H1 (cell line): Measurements from ENCODE around the gene PRKN. TPM values are rescaled to one million over a fixed set of nuclear protein-coding genes. Genes with fewer than 3 reads are reported as not detected.

Experiments
- CTCF ChIA-PET: fragments of 300-600 bp; sonication (Branson Sonifier 250); formaldehyde crosslinking; loops from one replicate; lab custom pipeline; 2021; ENCODE audit not compliant: partially characterized antibody; lab: Charles Lee
- POLR2A ChIA-PET: fragments of 300-600 bp; sonication (Branson Sonifier 250); formaldehyde crosslinking; loops from one replicate; lab custom pipeline; 2021; ENCODE audit warnings: inconsistent platforms; ENCODE audit not compliant: partially characterized antibody; lab: Charles Lee
- DNase-seq, 2 experiments: peaks; one replicate each; pipeline versions ENCODE4 v3.0.0 to v3.0.0-alpha.2; 2010 to 2022; ENCODE audit warnings: low spot score in 2 of 2, low read depth in 1 of 2, mixed read lengths in 1 of 2
- FAIRE-seq: peaks from 2 replicates; lab custom pipeline; 2011; peaks lifted over from hg19 to GRCh38; lab: Jason Lieb, UNC
- H2AFZ ChIP-seq: 2 replicates; pipeline ENCODE4 v1.8.1; 2012; ENCODE audit warnings: low read length, inconsistent platforms
- H2AK5ac ChIP-seq: 2 replicates; pipeline ENCODE4 v1.6.1; 2013; ENCODE audit warnings: low read depth, low read length
- H2BK120ac ChIP-seq: replicated peaks from 2 replicates; pipeline ENCODE3; 2013; ENCODE audit warnings: low read depth, low read length, inconsistent platforms
- H2BK12ac ChIP-seq: 2 replicates; pipeline ENCODE4 v1.6.1; 2013; ENCODE audit warnings: low read depth, low read length
- H2BK15ac ChIP-seq: 2 replicates; pipeline ENCODE4 v1.6.1; 2013; ENCODE audit warnings: low read length
- H2BK20ac ChIP-seq: 2 replicates; pipeline ENCODE4 v1.6.1; 2013; ENCODE audit warnings: low read length
- H2BK5ac ChIP-seq: 2 replicates; pipeline ENCODE4 v1.6.1; 2013; ENCODE audit warnings: low read depth, low read length
- H3K14ac ChIP-seq: 2 replicates; pipeline ENCODE4 v1.6.1; 2013; ENCODE audit warnings: inconsistent platforms; ENCODE audit not compliant: insufficient read length
- H3K18ac ChIP-seq: 2 replicates; pipeline ENCODE4 v1.6.1; 2013; ENCODE audit warnings: low read length; ENCODE audit errors: extremely low read depth
- H3K23ac ChIP-seq: 2 replicates; pipeline ENCODE4 v1.6.1; 2013; ENCODE audit warnings: inconsistent platforms; ENCODE audit not compliant: insufficient read length
- H3K23me2 ChIP-seq: 2 replicates; pipeline ENCODE4 v1.6.1; 2013; ENCODE audit warnings: low read depth, low read length
- H3K27ac ChIP-seq: 2 replicates; pipeline ENCODE4 v1.6.1; 2011; ENCODE audit warnings: low read depth, low read length, inconsistent platforms
- H3K27me3 ChIP-seq, 4 experiments: replicated peaks in 1 of 4; 1 replicate in 1 of 4; 2 replicates in 3 of 4; pipeline versions ENCODE4 v1.6.1 to v1.8.1; 2011 to 2013; ENCODE audit warnings: low read length in 3 of 4, mild to moderate bottlenecking in 3 of 4, inconsistent platforms in 2 of 4, mixed read lengths in 2 of 4, moderate library complexity in 1 of 4; ENCODE audit not compliant: control insufficient read depth in 3 of 4, insufficient read depth in 3 of 4; ENCODE audit errors: extremely low read depth in 1 of 4
- H3K36me3 ChIP-seq, 4 experiments: 2 replicates each; pipeline versions ENCODE4 v1.6.1 to v1.8.1; 2011 to 2013; ENCODE audit warnings: mild to moderate bottlenecking in 4 of 4, low read length in 3 of 4, moderate library complexity in 2 of 4, control low read depth in 1 of 4, inconsistent platforms in 1 of 4; ENCODE audit not compliant: insufficient read depth in 4 of 4, control insufficient read depth in 2 of 4
- H3K4ac ChIP-seq: replicated peaks from 2 replicates; pipeline ENCODE3; 2013; ENCODE audit warnings: low read length, low read depth, mixed read lengths, inconsistent platforms; ENCODE audit not compliant: insufficient read length
- H3K4me1 ChIP-seq, 4 experiments: replicated peaks in 1 of 4; 1 replicate in 1 of 4; 2 replicates in 3 of 4; pipeline versions ENCODE4 v1.6.1 to v1.8.1; 2011 to 2013; ENCODE audit warnings: low read length in 3 of 4, inconsistent platforms in 2 of 4, mixed read lengths in 1 of 4; ENCODE audit not compliant: insufficient read depth in 4 of 4, control insufficient read depth in 3 of 4
- H3K4me2 ChIP-seq, 2 experiments: 2 replicates each; pipeline versions ENCODE4 v1.6.1 to v1.8.1; 2011 to 2013; ENCODE audit warnings: low read depth in 2 of 2, low read length in 2 of 2, control low read depth in 1 of 2, inconsistent platforms in 1 of 2, mild to moderate bottlenecking in 1 of 2; ENCODE audit not compliant: insufficient read depth in 1 of 2
- H3K4me3 ChIP-seq, 4 experiments: fragments of 200-600, 300-600 bp in 1 of 4; sonication (generic), shearing (Covaris generic), sonication (Bioruptor Twin) in 1 of 4; 2 replicates each; pipeline versions ENCODE4 v1.5.1 to v1.8.1; 2011 to 2016; ENCODE audit warnings: low read length in 4 of 4, low read depth in 3 of 4, control low read depth in 2 of 4, inconsistent platforms in 2 of 4, mild to moderate bottlenecking in 2 of 4, mixed read lengths in 1 of 4, moderate library complexity in 1 of 4; ENCODE audit not compliant: insufficient read depth in 2 of 4; ENCODE audit errors: extremely low read depth in 1 of 4
- H3K56ac ChIP-seq: replicated peaks from 2 replicates; pipeline ENCODE3; 2013; ENCODE audit warnings: low read depth, mild to moderate bottlenecking, mixed read lengths, low read length, inconsistent platforms; ENCODE audit not compliant: insufficient read length
- H3K79me1 ChIP-seq: 2 replicates; pipeline ENCODE4 v1.6.1; 2013; ENCODE audit warnings: low read depth, low read length, control low read depth
- H3K79me2 ChIP-seq, 2 experiments: 2 replicates each; pipeline versions ENCODE4 v1.6.1 to v1.8.1; 2012 to 2013; ENCODE audit warnings: low read length in 2 of 2, mild to moderate bottlenecking in 2 of 2, inconsistent platforms in 1 of 2; ENCODE audit not compliant: insufficient read depth in 2 of 2, control insufficient read depth in 1 of 2
- H3K9ac ChIP-seq, 4 experiments: replicated peaks in 1 of 4; 1 replicate in 1 of 4; 2 replicates in 3 of 4; pipeline versions ENCODE4 v1.6.1 to v1.8.1; 2011 to 2013; ENCODE audit warnings: low read depth in 3 of 4, low read length in 3 of 4, control low read depth in 2 of 4, mild to moderate bottlenecking in 2 of 4, moderate library complexity in 2 of 4, inconsistent platforms in 1 of 4; ENCODE audit errors: extremely low read depth in 1 of 4
- H3K9me3 ChIP-seq, 2 experiments: 2 replicates each; pipeline versions ENCODE4 v1.6.1 to v1.8.1; 2012 to 2013; ENCODE audit warnings: mild to moderate bottlenecking in 2 of 2, moderate library complexity in 2 of 2, control low read depth in 1 of 2, inconsistent platforms in 1 of 2, low read depth in 1 of 2, low read length in 1 of 2, mixed read lengths in 1 of 2; ENCODE audit not compliant: insufficient read depth in 2 of 2
- H4K20me1 ChIP-seq, 2 experiments: replicated peaks in 1 of 2; 2 replicates each; pipeline versions ENCODE3 to v1.8.1; 2011 to 2013; ENCODE audit warnings: inconsistent platforms in 2 of 2, low read length in 2 of 2, mild to moderate bottlenecking in 1 of 2; ENCODE audit not compliant: insufficient read depth in 2 of 2, control insufficient read depth in 1 of 2
- H4K5ac ChIP-seq: 2 replicates; pipeline ENCODE4 v1.6.1; 2013; ENCODE audit warnings: low read length, low read depth, mixed read lengths, inconsistent platforms; ENCODE audit not compliant: insufficient read length
- H4K8ac ChIP-seq: 2 replicates; pipeline ENCODE4 v1.8.0; 2013; ENCODE audit warnings: mild to moderate bottlenecking, moderate library complexity, low read length, inconsistent platforms; ENCODE audit not compliant: insufficient read depth; ENCODE audit errors: extremely low read depth
- H4K91ac ChIP-seq: replicated peaks from 2 replicates; pipeline ENCODE3; 2013; ENCODE audit warnings: low read length, mixed read lengths, inconsistent platforms; ENCODE audit not compliant: insufficient read length
- BRCA1 ChIP-seq: IDR thresholded peaks from 2 replicates; pipeline ENCODE4 v1.6.1; 2012; ENCODE audit warnings: low read depth, low read length, improper control_type of control experiment
- WGBS, 2 experiments: shearing (Covaris generic) in 1 of 2; methylation state at CpG; one replicate each; pipeline versions ENCODE4 v1.1.6 to v1.1.7; 2013 to 2015; ENCODE audit warnings: low lambda C conversion rate in 2 of 2, mixed read lengths in 2 of 2, inconsistent platforms in 1 of 2, low coverage in 1 of 2, missing lambda C conversion rate in 1 of 2; ENCODE audit not compliant: insufficient replicate concordance in 2 of 2, insufficient coverage in 1 of 2, insufficient read length in 1 of 2; ENCODE audit errors: extremely low coverage in 1 of 2, missing lambda C conversion rate in 1 of 2; 5-methylcytosine and 5-hydroxymethylcytosine counted together
- polyA plus RNA-seq, 7 experiments: library from polyadenylated mRNA; depleted of rRNA in 3 of 7; stranded (reverse) in 5 of 7; unstranded in 2 of 7; fragments of >200 nt in 5 of 7; fragments of 200-250 nt in 2 of 7; gene quantifications; 1 replicate in 5 of 7; 2 replicates in 1 of 7; 4 replicates in 1 of 7; pipeline versions ENCODE4 v1.2.1 to v1.2.3, GENCODE V29; 2011 to 2013; ENCODE audit warnings: missing spikeins in 2 of 7, mixed read lengths in 2 of 7
- total RNA-seq: library from RNA; stranded (reverse); fragmentation: NEBNext Ultra II Directional; extraction: Animal tissue kit (Norgen Biotek cat#: 25700); gene quantifications from 2 replicates; pipeline ENCODE4 v1.2.1, GENCODE V29; 2021

PRKN gene
- total and polyA plus RNA-seq, 2 of the 8 experiments (the other 6 are each of a cell fraction or from before 2014, with no cell fraction given) = 0.13 to 0.29 TPM

GRCh38 chr6:161941565-161941964, 786.0 kb downstream of the PRKN start:
- Histone ChIP-seq H2BK15ac (no peak overlapping the region), H2AK5ac (no peak overlapping the region), H3K56ac (no peak overlapping the region), H3K27me3 (no peaks in the 10 kb centered on the region), H4K8ac (no peak overlapping the region), H3K4me3 (no peak overlapping the region), H3K79me1 (no peaks in the 10 kb centered on the region), H3K9ac (no peak overlapping the region), H3K23ac (no peak overlapping the region), H3K23me2 (no peaks in the 10 kb centered on the region), H2BK120ac (no peak overlapping the region), H2BK12ac (no peak overlapping the region), H3K18ac (no peak overlapping the region), H4K91ac (no peak overlapping the region), H3K4me1 (peaks cover 0 to 5% (median 3%) of the 10 kb centered on the region in 4 experiments; a peak in 4 of 7 replicates), H2BK20ac (no peak overlapping the region), H2BK5ac (no peak overlapping the region), H3K79me2 (no peaks in the 10 kb centered on the region), H4K5ac (no peak overlapping the region), H3K14ac (no peak overlapping the region), H3K4me2 (no peak overlapping the region), H3K9me3 (no peaks in the 10 kb centered on the region), H3K36me3 (no peaks in the 10 kb centered on the region), H3K27ac (no peak overlapping the region), H4K20me1 (no peaks in the 10 kb centered on the region), H3K4ac (no peak overlapping the region), H2AFZ (no peak overlapping the region; the same call in 1 of the 2 replicates)
- CTCF ChIA-PET = no interaction called here
- POLR2A ChIA-PET = no interaction called here
- FAIRE-seq = no peak
- WGBS, 2 experiments = 98 to 100% methylated on average over 1 to 3 of the region's 3 CpGs
- DNase-seq = no peak
- no peak for TF ChIP-seq BRCA1
